Tibial nerve (tissue), 4 donors: ENCODE results near the gene UBD. TPM values are rescaled to one million over a fixed set of nuclear protein-coding genes. Genes with fewer than 3 reads are reported as not detected.

ENCODE experiments used
- DNase-seq, 2 donors: peaks; one replicate each; pipeline ENCODE4 v3.0.0-alpha.2; 2019; ENCODE audit warnings: low spot score in 2 of 2
- H3K27ac ChIP-seq, 4 donors: fragments of 200-600 bp; sonication (generic) in 3 of 4; one replicate each; pipeline ENCODE4 v1.5.1; 2017 to 2019; ENCODE audit warnings: mild to moderate bottlenecking in 1 of 4
- H3K27me3 ChIP-seq, 2 donors: fragments of 200-600 bp; sonication (generic) in 1 of 2; one replicate each; pipeline versions ENCODE4 v1.5.1 to v1.6.0; 2017 to 2019
- H3K36me3 ChIP-seq, 3 donors: fragments of 200-600 bp; sonication (generic); one replicate each; pipeline ENCODE4 v1.5.1; 2018 to 2019
- H3K4me1 ChIP-seq, 4 donors: fragments of 200-600 bp; sonication (generic) in 3 of 4; one replicate each; pipeline ENCODE4 v1.5.1; 2017 to 2019
- H3K4me3 ChIP-seq, 4 donors: fragments of 200-600 bp; sonication (generic) in 3 of 4; one replicate each; pipeline ENCODE4 v1.5.1; 2017 to 2019; ENCODE audit warnings: mild to moderate bottlenecking in 1 of 4, moderate library complexity in 1 of 4
- H3K9me3 ChIP-seq, 4 donors: fragments of 200-600 bp; sonication (generic) in 3 of 4; one replicate each; pipeline ENCODE4 v1.5.1; 2017 to 2019
- CTCF ChIP-seq, 5 experiments: fragments of 200-600 bp in 3 of 5; fragments of 450-650 bp in 2 of 5; sonication (generic) in 3 of 5; IDR thresholded peaks; one replicate each; pipeline ENCODE4 v1.5.1; 2016 to 2019; ENCODE audit warnings: antibody characterized with exemption in 5 of 5, mild to moderate bottlenecking in 3 of 5, moderate library complexity in 2 of 5
- EP300 ChIP-seq, 2 donors: sonication (generic); formaldehyde crosslinking; IDR thresholded peaks; one replicate each; pipeline ENCODE4 v1.6.1; 2017; ENCODE audit warnings: antibody characterized with exemption in 2 of 2, mild to moderate bottlenecking in 1 of 2
- POLR2A ChIP-seq, 2 donors: fragments of 450-650 bp; IDR thresholded peaks; one replicate each; pipeline ENCODE4 v1.6.1; 2017; ENCODE audit warnings: antibody characterized with exemption in 2 of 2, mild to moderate bottlenecking in 2 of 2, moderate library complexity in 2 of 2
- WGBS, 2 donors: methylation state at CpG; one replicate each; pipeline ENCODE4 v1.1.5; 2018; 5-methylcytosine and 5-hydroxymethylcytosine counted together
- small RNA-seq: library from RNA; depleted of rRNA; stranded (forward); fragments of <200 nt; gene quantifications from one replicate; pipeline ENCODE3, GENCODE V24; 2016
- total RNA-seq, 4 donors: library from RNA; depleted of rRNA; stranded (reverse); fragments of >200 nt; gene quantifications; one replicate each; pipeline ENCODE4 v1.1.0, GENCODE V29; 2016

The UBD gene
- total RNA-seq, 4 donors from 2014 or later, result 0.63 to 11.6 TPM; not detected in 2

GRCh38 chr6:29509711-29510110 is 49.8 kb downstream of the UBD start:
- Histone ChIP-seq H3K9me3 (no peaks in the 10 kb centered on the region), H3K27ac (no peak overlapping the region), H3K27me3 (no peaks in the 10 kb centered on the region), H3K4me1 (no peaks in the 10 kb centered on the region), H3K4me3 (no peak overlapping the region), H3K36me3 (no peaks in the 10 kb centered on the region)
- DNase-seq, result no peak
- TF ChIP-seq CTCF (IDR thresholded peaks at IDR 0.05) (no peak), EP300 (IDR thresholded peaks at IDR 0.05) (no peak), POLR2A (IDR thresholded peaks at IDR 0.05) (no peak)
- WGBS, 2 donors, result 83 to 89% methylated on average over 9 of the region's 9 CpGs

- TF ChIP-seq CTCF (IDR thresholded peaks at IDR 0.05) (no peak), POLR2A (IDR thresholded peaks at IDR 0.05) (no peak), EP300 (IDR thresholded peaks at IDR 0.05) (no peak)
Observed at GRCh38 chr6:29509239-29509638, 50.3 kb downstream of the UBD start.

GRCh38 chr6:29507319-29507718 is 52.2 kb downstream of the UBD start:
- no peaks in the 10 kb centered on the region for H3K36me3 ChIP-seq
- no peaks in the 10 kb centered on the region for H3K27me3 ChIP-seq
- 80 to 82% methylated on average over 5 of the region's 5 CpGs for WGBS, 2 donors
- H3K4me3 ChIP-seq, result no peak overlapping the region
- no peak overlapping the region for H3K27ac ChIP-seq
- no peak for DNase-seq
- TF ChIP-seq CTCF (IDR thresholded peaks at IDR 0.05) (no peak), EP300 (IDR thresholded peaks at IDR 0.05) (no peak), POLR2A (IDR thresholded peaks at IDR 0.05) (no peak)
- H3K9me3 ChIP-seq, result no peaks in the 10 kb centered on the region
- no peaks in the 10 kb centered on the region for H3K4me1 ChIP-seq

More at GRCh38 chr6:29509239-29509638, 50.3 kb downstream of the UBD start:
- no peaks in the 10 kb centered on the region for H3K27me3 ChIP-seq
- no peaks in the 10 kb centered on the region for H3K9me3 ChIP-seq
- H3K4me1 ChIP-seq, result no peaks in the 10 kb centered on the region
- H3K36me3 ChIP-seq, result no peaks in the 10 kb centered on the region
- H3K4me3 ChIP-seq, result no peak overlapping the region
- 80 to 86% methylated on average over 5 to 6 of the region's 6 CpGs for WGBS, 2 donors
- no peak overlapping the region for H3K27ac ChIP-seq
- no peak for DNase-seq

- no peak overlapping the region for H3K4me3 ChIP-seq
- no peaks in the 10 kb centered on the region for H3K27me3 ChIP-seq
- no peaks in the 10 kb centered on the region for H3K9me3 ChIP-seq
- TF ChIP-seq EP300 (IDR thresholded peaks at IDR 0.05), result no peak
- TF ChIP-seq POLR2A (IDR thresholded peaks at IDR 0.05), result no peak
- no peak for TF ChIP-seq CTCF (IDR thresholded peaks at IDR 0.05)
- H3K36me3 ChIP-seq, result no peaks in the 10 kb centered on the region
- no peaks in the 10 kb centered on the region for H3K4me1 ChIP-seq
- H3K27ac ChIP-seq, result no peak overlapping the region
- DNase-seq, result no peak
- 74 to 92% methylated on average over 11 of the region's 11 CpGs for WGBS, 2 donors
Observed at GRCh38 chr6:29506446-29507067, 53.0 kb downstream of the UBD start.

- H3K36me3 ChIP-seq, result no peaks in the 10 kb centered on the region
- no peaks in the 10 kb centered on the region for H3K4me1 ChIP-seq
- no peaks in the 10 kb centered on the region for H3K27me3 ChIP-seq
- H3K4me3 ChIP-seq, result no peak overlapping the region
- WGBS, 2 donors, result 100% methylated on average over 1 to 3 of the region's 3 CpGs
- H3K9me3 ChIP-seq, result no peaks in the 10 kb centered on the region
- no peak for DNase-seq
- TF ChIP-seq POLR2A (IDR thresholded peaks at IDR 0.05) (no peak), CTCF (IDR thresholded peaks at IDR 0.05) (no peak), EP300 (IDR thresholded peaks at IDR 0.05) (no peak)
- H3K27ac ChIP-seq, result no peak overlapping the region
Observed at GRCh38 chr6:29505808-29506207, 53.7 kb downstream of the UBD start.

Small RNA genes within 50 kb of the gene (small RNA-seq; reads per million reads assigned to genes)
- gene SNORD32B, result not detected
- gene TMEM183AP1, result not detected

Other genes with a start within 250 kb of the UBD start
- not detected for gene OR5V1, start 190.9 kb downstream of the UBD start, total RNA-seq
- gene OR12D3, start 184.4 kb downstream of the UBD start, total RNA-seq, result not detected
- not detected for gene OR12D2, start 164.1 kb downstream of the UBD start, total RNA-seq
- gene OR12D1, start 144.8 kb downstream of the UBD start, total RNA-seq, result not detected
- not detected for gene OR10C1, start 120.4 kb downstream of the UBD start, total RNA-seq
- gene OR11A1, start 102.7 kb downstream of the UBD start, total RNA-seq, result not detected
- gene OR2H1, start 102.6 kb downstream of the UBD start, total RNA-seq, result not detected
- gene MAS1L, start 71.8 kb downstream of the UBD start, total RNA-seq, result under 1 TPM in 1 of 4 donors, not detected in 3; 0.42 TPM
- gene OR2H2, start 25.4 kb upstream of the UBD start, total RNA-seq, result not detected
- gene GABBR1, start 73.5 kb upstream of the UBD start, total RNA-seq, result 10 to 100 TPM; 55.3 to 89.6 (median 70.5) TPM
- gene MOG, start 97.4 kb upstream of the UBD start, total RNA-seq, result not detected
- under 1 TPM in 1 of 4 donors, not detected in 3; 0.66 TPM for gene ZFP57, start 121.4 kb upstream of the UBD start, total RNA-seq
- gene HLA-F, start 163.7 kb upstream of the UBD start, total RNA-seq, result 100 to 1,000 TPM in 2 of 4 donors, 10 to 100 TPM in 2; 63.0 to 117 (median 101) TPM